A673 (cell line): ENCODE results near the gene ZNF621. TPM values are rescaled to one million over a fixed set of nuclear protein-coding genes. Genes with fewer than 3 reads are reported as not detected.
A peak's percentile ranks its signal among the peaks of the same experiment; 100 is the strongest.
"Not testable (repeated sequence)": the region's sequence is repeated elsewhere in the genome, so short reads cannot be mapped to it uniquely, and the experiment has no call there.

ENCODE experiments used
- BruUV-seq: library from RNA; stranded (reverse); fragments of 400-500 nt; replicated peaks from 2 replicates; lab custom pipeline; 2021; lab: Mats Ljungman, UMichigan
- CTCF ChIA-PET: fragments of 300-600 bp; sonication (Branson Sonifier 250); formaldehyde crosslinking; loops from one replicate; lab custom pipeline; 2022; ENCODE audit warnings: antibody characterized with exemption; lab: Charles Lee
- POLR2A ChIA-PET: fragments of 300-600 bp; sonication (Branson Sonifier 250); formaldehyde crosslinking; loops from one replicate; lab custom pipeline; 2022; ENCODE audit warnings: antibody characterized with exemption; ENCODE audit not compliant: low non-redundant PET; lab: Charles Lee
- DNase-seq: peaks from one replicate; pipeline ENCODE4 v3.0.0-alpha.2; 2015; ENCODE audit warnings: low spot score
- H3K27ac ChIP-seq: fragments of 200-600 bp; sonication (generic); 2 replicates; pipeline ENCODE4 v1.5.1; 2016; ENCODE audit warnings: mixed run types, low read depth, mild to moderate bottlenecking, mixed read lengths, antibody characterized with exemption, low read length; ENCODE audit not compliant: poor library complexity, severe bottlenecking
- H3K27me3 ChIP-seq: fragments of 200-600 bp; sonication (generic); replicated peaks from 2 replicates; pipeline ENCODE4 v1.6.1; 2017; ENCODE audit warnings: mixed run types, low read depth, mild to moderate bottlenecking, mixed read lengths, antibody characterized with exemption, low read length; ENCODE audit not compliant: insufficient read depth, poor library complexity
- H3K36me3 ChIP-seq: fragments of 200-600 bp; sonication (generic); 2 replicates; pipeline ENCODE4 v1.6.1; 2016; ENCODE audit warnings: mixed run types, mild to moderate bottlenecking, mixed read lengths, antibody characterized with exemption, low read length; ENCODE audit not compliant: insufficient read depth, poor library complexity, severe bottlenecking
- H3K4me1 ChIP-seq: fragments of 200-600 bp; sonication (generic); 2 replicates; pipeline ENCODE4 v1.6.1; 2017; ENCODE audit warnings: mixed run types, mild to moderate bottlenecking, mixed read lengths, antibody characterized with exemption, low read length; ENCODE audit not compliant: insufficient read depth, poor library complexity, severe bottlenecking
- H3K4me3 ChIP-seq: fragments of 200-600 bp; sonication (generic); 2 replicates; pipeline ENCODE4 v1.5.1; 2016; ENCODE audit warnings: low read depth, mixed run types, mild to moderate bottlenecking, mixed read lengths, low read length; ENCODE audit not compliant: poor library complexity, severe bottlenecking
- H3K9me3 ChIP-seq: fragments of 200-600 bp; sonication (generic); 2 replicates; pipeline ENCODE4 v1.6.1; 2016; ENCODE audit warnings: mixed run types, low read depth, mild to moderate bottlenecking, mixed read lengths, antibody characterized with exemption, low read length; ENCODE audit not compliant: poor library complexity, severe bottlenecking
- CTCF ChIP-seq: fragments of 300-800, 200-600 bp; sonication (generic); conservative IDR thresholded peaks from 2 replicates; pipeline ENCODE4 v1.5.1; 2017; ENCODE audit warnings: low read depth, mild to moderate bottlenecking, antibody characterized with exemption, low read length, moderate library complexity, mixed read lengths
- EZH2 ChIP-seq: fragments of 200-600 bp; sonication (generic); IDR thresholded peaks from 2 replicates; pipeline ENCODE4 v1.6.1; 2017; ENCODE audit warnings: borderline replicate concordance, low read depth, mild to moderate bottlenecking, mixed read lengths, antibody characterized with exemption, low read length; ENCODE audit not compliant: poor library complexity, severe bottlenecking
- intact Hi-C: fragments of 100-400 bp; cut with micrococcal nuclease; formaldehyde crosslinking; loops from one replicate; pipeline ENCODE4 v1.10.0; 2022; ENCODE audit not compliant: unreplicated experiment
- total RNA-seq: library from RNA; stranded (reverse); gene quantifications from 2 replicates; pipeline ENCODE4 v1.2.3, GENCODE V29; 2021

ZNF621 gene
- total RNA-seq, 1 experiment from 2014 or later: 9.9 TPM

GRCh38 chr3:40546816-40547215, 22.1 kb downstream of the ZNF621 start:
- POLR2A ChIA-PET: no interaction called here
- H3K27ac ChIP-seq: no peak overlapping the region
- H3K9me3 ChIP-seq: no peaks in the 10 kb centered on the region
- no peak overlapping the region for H3K4me3 ChIP-seq
- no TSS peak for BruUV-seq
- H3K36me3 ChIP-seq: no peaks in the 10 kb centered on the region
- intact Hi-C loops: no loop called here
- TF ChIP-seq CTCF: no peak
- no peak for TF ChIP-seq EZH2
- H3K4me1 ChIP-seq: no peaks in the 10 kb centered on the region
- H3K27me3 ChIP-seq: no peaks in the 10 kb centered on the region
- peak; percentile 11 for DNase-seq
- CTCF ChIA-PET: no interaction called here

GRCh38 chr3:40550167-40550566, 25.4 kb downstream of the ZNF621 start:
- no peak for DNase-seq
- intact Hi-C loops: no loop called here
- TF ChIP-seq CTCF: no peak
- POLR2A ChIA-PET: no interaction called here
- no peak overlapping the region for H3K4me3 ChIP-seq
- no peaks in the 10 kb centered on the region for H3K27me3 ChIP-seq
- H3K4me1 ChIP-seq: no peaks in the 10 kb centered on the region
- no peak overlapping the region for H3K27ac ChIP-seq
- CTCF ChIA-PET: no interaction called here
- no TSS peak for BruUV-seq
- H3K9me3 ChIP-seq: no peaks in the 10 kb centered on the region
- no peaks in the 10 kb centered on the region for H3K36me3 ChIP-seq

- H3K4me1 ChIP-seq: no peaks in the 10 kb centered on the region
- intact Hi-C loops: no loop called here
- TF ChIP-seq EZH2 (no peak), CTCF (no peak)
- no peaks in the 10 kb centered on the region for H3K27me3 ChIP-seq
- CTCF ChIA-PET: no interaction called here
- BruUV-seq: no TSS peak
- POLR2A ChIA-PET: no interaction called here
- H3K36me3 ChIP-seq: no peaks in the 10 kb centered on the region
- no peak overlapping the region for H3K27ac ChIP-seq
- no peak overlapping the region for H3K4me3 ChIP-seq
- no peaks in the 10 kb centered on the region for H3K9me3 ChIP-seq
- no peak for DNase-seq
These were observed 32.9 kb downstream of the ZNF621 start for GRCh38 chr3:40557575-40558161.

GRCh38 chr3:40562482-40562881, 37.7 kb downstream of the ZNF621 start:
- H3K36me3 ChIP-seq, CTCF ChIA-PET, BruUV-seq, H3K27me3 ChIP-seq, H3K27ac ChIP-seq, intact Hi-C loops, DNase-seq, H3K4me1 ChIP-seq, H3K4me3 ChIP-seq, H3K9me3 ChIP-seq, POLR2A ChIA-PET: not testable (repeated sequence)

- CTCF ChIA-PET, intact Hi-C loops, H3K9me3 ChIP-seq, H3K27ac ChIP-seq, H3K4me1 ChIP-seq, H3K4me3 ChIP-seq, H3K36me3 ChIP-seq, POLR2A ChIA-PET, BruUV-seq, DNase-seq, H3K27me3 ChIP-seq: not testable (repeated sequence)
These were observed 40.9 kb downstream of the ZNF621 start for GRCh38 chr3:40565629-40566028.
